HEK293 (cell line): ENCODE data around the gene PPP2R2B.

ENCODE experiments used
- ELK4 ChIP-seq: IDR thresholded peaks from 2 replicates; pipeline ENCODE4 v1.6.1; 2011; ENCODE audit warnings: mild to moderate bottlenecking, low read depth, low read length, borderline replicate concordance
- HOXC10 ChIP-seq: sonication (generic); formaldehyde crosslinking; IDR thresholded peaks from 2 replicates; pipeline ENCODE4 v1.8.1; 2023; ENCODE audit warnings: mild to moderate bottlenecking, missing genetic modification reagents
- KLF10 ChIP-seq: fragments of 450-650 bp; IDR thresholded peaks from 2 replicates; pipeline ENCODE4 v1.5.1; 2018; ENCODE audit warnings: missing biosample characterization, mild to moderate bottlenecking, missing genetic modification characterization
- KLF9 ChIP-seq: fragments of 450-650 bp; formaldehyde crosslinking; IDR thresholded peaks from 2 replicates; pipeline ENCODE4 v1.5.1; 2016; ENCODE audit warnings: missing biosample characterization, missing genetic modification characterization, low read depth
- MYNN ChIP-seq: fragments of 450-650 bp; formaldehyde crosslinking; IDR thresholded peaks from 2 replicates; pipeline ENCODE4 v1.5.1; 2016; ENCODE audit warnings: missing biosample characterization, missing genetic modification characterization, borderline replicate concordance
- MZF1 ChIP-seq: fragments of 450-650 bp; formaldehyde crosslinking; IDR thresholded peaks from 2 replicates; pipeline ENCODE4 v1.5.1; 2017; ENCODE audit warnings: missing biosample characterization, missing genetic modification characterization, borderline replicate concordance
- PRDM1 ChIP-seq: fragments of 450-650 bp; formaldehyde crosslinking; IDR thresholded peaks from 2 replicates; pipeline ENCODE4; 2016; ENCODE audit warnings: missing biosample characterization, missing genetic modification characterization
- REPIN1 ChIP-seq: fragments of 450-650 bp; formaldehyde crosslinking; IDR thresholded peaks from 2 replicates; pipeline ENCODE4 v1.5.1; 2017; ENCODE audit warnings: missing biosample characterization, missing genetic modification characterization, low read depth
- SCRT2 ChIP-seq: fragments of 450-650 bp; formaldehyde crosslinking; IDR thresholded peaks from 2 replicates; pipeline ENCODE4 v1.5.1; 2016; ENCODE audit warnings: missing biosample characterization, missing genetic modification characterization
- ZBTB1 ChIP-seq: fragments of 450-650 bp; formaldehyde crosslinking; IDR thresholded peaks from 2 replicates; pipeline ENCODE4 v1.5.1; 2016; ENCODE audit warnings: missing biosample characterization, missing genetic modification characterization
- ZBTB20 ChIP-seq: fragments of 450-650 bp; formaldehyde crosslinking; IDR thresholded peaks from 2 replicates; pipeline ENCODE4 v1.5.1; 2016; ENCODE audit warnings: missing biosample characterization, missing genetic modification characterization
- ZBTB21 ChIP-seq: fragments of 450-650 bp; formaldehyde crosslinking; IDR thresholded peaks from 2 replicates; pipeline ENCODE4 v1.5.1; 2017; ENCODE audit warnings: missing biosample characterization, missing genetic modification characterization
- ZNF112 ChIP-seq: fragments of 450-650 bp; formaldehyde crosslinking; IDR thresholded peaks from 2 replicates; pipeline ENCODE4 v1.5.0; 2017; ENCODE audit warnings: missing biosample characterization, missing genetic modification characterization
- ZNF114 ChIP-seq: fragments of 450-650 bp; formaldehyde crosslinking; IDR thresholded peaks from 2 replicates; pipeline ENCODE4 v1.5.0; 2017; ENCODE audit warnings: missing biosample characterization, missing genetic modification characterization
- ZNF132 ChIP-seq: fragments of 450-650 bp; formaldehyde crosslinking; IDR thresholded peaks from 2 replicates; pipeline ENCODE4 v1.5.1; 2017; ENCODE audit warnings: missing biosample characterization, missing genetic modification characterization, borderline replicate concordance
- ZNF133 ChIP-seq: fragments of 450-650 bp; formaldehyde crosslinking; IDR thresholded peaks from 2 replicates; pipeline ENCODE4 v1.5.1; 2016; ENCODE audit warnings: missing biosample characterization, missing genetic modification characterization
- ZNF148 ChIP-seq: fragments of 450-650 bp; formaldehyde crosslinking; IDR thresholded peaks from 2 replicates; pipeline ENCODE4 v1.5.0; 2017; ENCODE audit warnings: missing biosample characterization, missing genetic modification characterization, borderline replicate concordance
- ZNF175 ChIP-seq: fragments of 450-650 bp; formaldehyde crosslinking; IDR thresholded peaks from 2 replicates; pipeline ENCODE4 v1.5.1; 2016; ENCODE audit warnings: missing biosample characterization, missing genetic modification characterization
- ZNF19 ChIP-seq: fragments of 450-650 bp; formaldehyde crosslinking; IDR thresholded peaks from 2 replicates; pipeline ENCODE4; 2016; ENCODE audit warnings: missing biosample characterization, missing genetic modification characterization, low read depth
- ZNF354C ChIP-seq: fragments of 450-650 bp; formaldehyde crosslinking; IDR thresholded peaks from 2 replicates; pipeline ENCODE4 v1.5.1; 2016; ENCODE audit warnings: missing biosample characterization, missing genetic modification characterization, low read depth, borderline replicate concordance
- ZNF433 ChIP-seq: fragments of 450-650 bp; formaldehyde crosslinking; IDR thresholded peaks from 2 replicates; pipeline ENCODE4 v1.5.1; 2016; ENCODE audit warnings: missing biosample characterization, missing genetic modification characterization, low read depth
- ZNF449 ChIP-seq: fragments of 450-650 bp; formaldehyde crosslinking; IDR thresholded peaks from 2 replicates; pipeline ENCODE4 v1.5.1; 2017; ENCODE audit warnings: missing biosample characterization, mild to moderate bottlenecking, missing genetic modification characterization, moderate library complexity
- ZNF48 ChIP-seq: fragments of 450-650 bp; formaldehyde crosslinking; IDR thresholded peaks from 2 replicates; pipeline ENCODE4 v1.5.1; 2016; ENCODE audit warnings: missing biosample characterization, missing genetic modification characterization
- ZNF544 ChIP-seq: fragments of 450-650 bp; formaldehyde crosslinking; IDR thresholded peaks from 2 replicates; pipeline ENCODE4 v1.5.0; 2017; ENCODE audit warnings: missing biosample characterization, missing genetic modification characterization
- ZNF558 ChIP-seq: fragments of 450-650 bp; formaldehyde crosslinking; IDR thresholded peaks from 2 replicates; pipeline ENCODE4 v1.5.1; 2016; ENCODE audit warnings: missing biosample characterization, missing genetic modification characterization
- ZNF626 ChIP-seq: fragments of 450-650 bp; sonication (Bioruptor Pico); formaldehyde crosslinking; IDR thresholded peaks from 2 replicates; pipeline ENCODE4 v1.5.1; 2018; ENCODE audit warnings: missing biosample characterization, missing genetic modification characterization, inconsistent platforms
- ZNF629 ChIP-seq: fragments of 450-650 bp; formaldehyde crosslinking; IDR thresholded peaks from 2 replicates; pipeline ENCODE4 v1.5.1; 2017; ENCODE audit warnings: missing biosample characterization, missing genetic modification characterization
- ZNF658 ChIP-seq: fragments of 450-650 bp; formaldehyde crosslinking; IDR thresholded peaks from 2 replicates; pipeline ENCODE4; 2016; ENCODE audit warnings: missing biosample characterization, missing genetic modification characterization
- ZNF660 ChIP-seq: fragments of 450-650 bp; IDR thresholded peaks from 2 replicates; pipeline ENCODE4 v1.5.1; 2018; ENCODE audit warnings: missing biosample characterization, mild to moderate bottlenecking, missing genetic modification characterization
- ZNF664 ChIP-seq: fragments of 450-650 bp; formaldehyde crosslinking; IDR thresholded peaks from 2 replicates; pipeline ENCODE4 v1.5.1; 2016; ENCODE audit warnings: missing biosample characterization, missing genetic modification characterization
- ZNF785 ChIP-seq: fragments of 450-650 bp; formaldehyde crosslinking; IDR thresholded peaks from 2 replicates; pipeline ENCODE4 v1.5.1; 2016; ENCODE audit warnings: missing biosample characterization, missing genetic modification characterization
- ZNF837 ChIP-seq: fragments of 450-650 bp; formaldehyde crosslinking; IDR thresholded peaks from 2 replicates; pipeline ENCODE4 v1.5.1; 2016; ENCODE audit warnings: missing biosample characterization, missing genetic modification characterization
- ZSCAN16 ChIP-seq: fragments of 450-650 bp; formaldehyde crosslinking; IDR thresholded peaks from 2 replicates; pipeline ENCODE4 v1.5.1; 2016; ENCODE audit warnings: missing biosample characterization, missing genetic modification characterization
- ZSCAN30 ChIP-seq: fragments of 450-650 bp; IDR thresholded peaks from 2 replicates; pipeline ENCODE4 v1.5.1; 2018; ENCODE audit warnings: missing biosample characterization, mild to moderate bottlenecking, missing genetic modification characterization, moderate library complexity
- TF ChIP-seq, protein P1 (sequence below): fragments of 450-650 bp; formaldehyde crosslinking; IDR thresholded peaks from 2 replicates; pipeline ENCODE4 v1.5.1; 2016; ENCODE audit warnings: missing biosample characterization, missing genetic modification characterization, low read depth

Gene PPP2R2B

DNA sequence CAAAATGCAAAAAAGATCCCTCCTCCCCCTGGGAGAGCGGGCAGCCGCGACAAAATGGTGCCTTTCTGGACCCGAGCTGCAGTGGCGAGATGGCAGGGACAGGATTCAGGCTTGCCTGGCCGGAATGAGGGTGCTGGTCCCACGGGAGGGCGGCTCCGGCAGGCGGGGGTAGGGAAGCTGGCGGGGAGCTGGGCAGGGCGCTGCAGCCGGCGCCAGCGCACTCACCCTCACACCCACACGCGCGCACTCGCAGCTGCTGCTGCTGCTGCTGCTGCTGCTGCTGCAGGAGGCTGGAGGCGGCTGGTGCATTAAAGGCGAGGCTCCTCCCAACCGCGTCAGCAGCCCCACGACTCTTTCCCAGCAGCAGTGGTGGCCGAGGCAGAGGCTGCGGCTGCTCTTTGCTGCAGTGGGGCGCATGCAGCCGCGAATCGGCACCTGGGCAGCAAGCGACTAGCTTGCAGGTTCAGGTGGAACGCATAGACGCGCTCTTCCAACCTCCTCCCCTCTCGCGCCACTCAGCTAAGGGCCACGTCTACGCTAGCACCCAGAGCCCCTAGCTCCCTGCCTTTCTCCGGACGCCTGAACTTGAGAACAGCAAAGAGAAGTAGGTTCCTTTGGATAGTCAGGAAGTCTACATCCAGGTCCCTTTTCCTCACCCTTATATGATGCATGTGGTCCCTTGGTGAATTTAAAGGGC is at the start of gene PPP2R2B (continued):
- TF ChIP-seq ZNF449 (tag by site-specific recombination) = 0 out of 2 replicates have a peak, but pooled peaks have one; percentile 23
- TF ChIP-seq ZNF658 (tag by site-specific recombination) = no peak
- TF ChIP-seq ZNF132 (tag by site-specific recombination) = no peak
- no peak for TF ChIP-seq MZF1 (tag by site-specific recombination)
- TF ChIP-seq, protein P1, sequence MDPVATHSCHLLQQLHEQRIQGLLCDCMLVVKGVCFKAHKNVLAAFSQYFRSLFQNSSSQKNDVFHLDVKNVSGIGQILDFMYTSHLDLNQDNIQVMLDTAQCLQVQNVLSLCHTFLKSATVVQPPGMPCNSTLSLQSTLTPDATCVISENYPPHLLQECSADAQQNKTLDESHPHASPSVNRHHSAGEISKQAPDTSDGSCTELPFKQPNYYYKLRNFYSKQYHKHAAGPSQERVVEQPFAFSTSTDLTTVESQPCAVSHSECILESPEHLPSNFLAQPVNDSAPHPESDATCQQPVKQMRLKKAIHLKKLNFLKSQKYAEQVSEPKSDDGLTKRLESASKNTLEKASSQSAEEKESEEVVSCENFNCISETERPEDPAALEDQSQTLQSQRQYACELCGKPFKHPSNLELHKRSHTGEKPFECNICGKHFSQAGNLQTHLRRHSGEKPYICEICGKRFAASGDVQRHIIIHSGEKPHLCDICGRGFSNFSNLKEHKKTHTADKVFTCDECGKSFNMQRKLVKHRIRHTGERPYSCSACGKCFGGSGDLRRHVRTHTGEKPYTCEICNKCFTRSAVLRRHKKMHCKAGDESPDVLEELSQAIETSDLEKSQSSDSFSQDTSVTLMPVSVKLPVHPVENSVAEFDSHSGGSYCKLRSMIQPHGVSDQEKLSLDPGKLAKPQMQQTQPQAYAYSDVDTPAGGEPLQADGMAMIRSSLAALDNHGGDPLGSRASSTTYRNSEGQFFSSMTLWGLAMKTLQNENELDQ = no peak
- no peak for TF ChIP-seq KLF9 (tag by site-specific recombination)
- no peak for TF ChIP-seq REPIN1 (tag by site-specific recombination)
- TF ChIP-seq ZSCAN16 = no peak
- no peak for TF ChIP-seq KLF10 (tag by site-specific recombination)
- no peak for TF ChIP-seq ZNF785 (tag by site-specific recombination)
- no peak for TF ChIP-seq ZNF19 (tag by site-specific recombination)
- TF ChIP-seq ZNF660 (tag by site-specific recombination) = no peak
- TF ChIP-seq ZNF626 (tag by site-specific recombination) = no peak
- no peak for TF ChIP-seq ZSCAN30
- TF ChIP-seq ZNF114 (tag by site-specific recombination) = no peak
- no peak for TF ChIP-seq ZNF48 (tag by site-specific recombination)
- TF ChIP-seq ZNF354C (tag by site-specific recombination) = no peak
- TF ChIP-seq PRDM1 (tag by site-specific recombination) = no peak
- no peak for TF ChIP-seq ZNF148 (tag by site-specific recombination)
- TF ChIP-seq ZNF112 (tag by site-specific recombination) = no peak
- TF ChIP-seq SCRT2 (tag by site-specific recombination) = peak; percentile 80
- TF ChIP-seq ZNF433 = no peak
- TF ChIP-seq ZBTB1 (tag by site-specific recombination) = no peak
- TF ChIP-seq ZNF175 (tag by site-specific recombination) = no peak
- TF ChIP-seq ZNF664 (tag by site-specific recombination) = no peak
- TF ChIP-seq MYNN = no peak
- TF ChIP-seq ZBTB20 (tag by site-specific recombination) = peak; percentile 22; the same call in 1 of the 2 replicates
- no peak for TF ChIP-seq ELK4
- no peak for TF ChIP-seq ZNF133 (tag by site-specific recombination)
- no peak for TF ChIP-seq ZNF544 (tag by site-specific recombination)
- no peak for TF ChIP-seq ZNF558 (tag by site-specific recombination)
- no peak for TF ChIP-seq HOXC10
- no peak for TF ChIP-seq ZBTB21 (tag by site-specific recombination)
- no peak for TF ChIP-seq ZNF837 (tag by site-specific recombination)
- TF ChIP-seq ZNF629 (tag by site-specific recombination) = no peak
